Liver (tissue), 3 donors: ENCODE measurements around the gene CASTOR1.

ENCODE experiments used
- GABPA ChIP-seq, 2 donors: IDR thresholded peaks in 1 of 2; conservative IDR thresholded peaks in 1 of 2; 2 replicates each; pipeline ENCODE4 v1.6.1; 2016; ENCODE audit warnings: antibody characterized with exemption in 2 of 2, mild to moderate bottlenecking in 1 of 2, moderate library complexity in 1 of 2
- JUND ChIP-seq, 2 donors: IDR thresholded peaks; 2 replicates each; pipeline ENCODE4 v1.6.1; 2016; ENCODE audit warnings: antibody characterized with exemption in 2 of 2
- RAD21 ChIP-seq, 2 donors: IDR thresholded peaks; 2 replicates each; pipeline ENCODE4 v1.6.1; 2016; ENCODE audit warnings: antibody characterized with exemption in 2 of 2, mild to moderate bottlenecking in 2 of 2
- YY1 ChIP-seq: IDR thresholded peaks from 2 replicates; pipeline ENCODE4 v1.6.1; 2016; ENCODE audit warnings: antibody characterized with exemption, mild to moderate bottlenecking
- TF ChIP-seq, protein P1 (sequence below): fragments of 150-350 bp; IDR thresholded peaks from 2 replicates; pipeline ENCODE4 v1.5.1; 2017; ENCODE audit warnings: improper control_type of control experiment, low read depth, low read length; ENCODE audit not compliant: missing input control
- donor health status: healthy.
- donor health status: healthy.

DNA sequence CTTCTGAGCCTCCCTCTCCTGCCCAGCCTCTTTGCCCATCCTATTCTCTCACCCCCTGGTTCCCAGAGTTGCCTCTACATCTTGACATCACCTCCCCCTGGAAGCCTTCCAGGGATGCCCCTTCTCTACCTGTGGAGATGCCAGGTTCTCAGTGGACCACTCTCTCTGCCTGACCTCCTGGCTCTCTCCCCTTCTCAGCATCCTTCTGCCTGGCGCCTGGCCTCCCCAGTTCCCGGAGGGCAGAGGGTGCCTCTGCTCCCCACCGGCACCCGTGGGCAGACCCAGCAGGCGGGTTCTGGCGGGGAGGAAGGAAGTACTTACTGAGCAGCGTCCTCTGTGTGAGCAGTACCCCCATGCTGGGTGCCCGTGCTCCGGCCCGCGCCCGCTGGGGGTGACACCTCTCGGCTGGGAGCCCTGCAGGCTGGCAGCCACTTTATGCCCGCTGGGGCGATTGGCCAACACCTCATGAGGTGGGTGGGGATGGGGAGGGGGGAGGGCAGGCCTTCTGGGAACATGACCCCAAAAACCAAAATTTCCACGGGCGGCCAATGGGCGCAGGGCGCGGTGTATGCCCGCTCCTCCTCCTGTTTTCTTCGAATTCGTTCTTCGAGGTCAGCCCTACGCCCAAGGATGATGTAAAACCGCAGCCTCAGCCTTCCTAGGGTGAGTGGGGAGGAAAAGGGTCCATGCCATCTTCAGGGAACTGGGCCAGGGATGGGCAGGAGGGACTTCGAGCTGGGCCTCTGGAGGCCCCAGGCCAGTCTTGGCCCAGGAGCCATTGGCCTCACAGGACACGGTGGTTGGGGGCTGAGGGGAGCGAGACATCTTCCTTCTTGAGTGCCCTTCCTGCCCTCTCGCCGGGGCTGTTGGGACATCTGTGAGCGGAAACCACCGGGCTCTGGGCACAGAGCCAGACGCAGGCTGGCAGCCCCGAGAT, 22.6 kb downstream of the CASTOR1 start, which contains the start of gene OSM:
- TF ChIP-seq, protein P1, sequence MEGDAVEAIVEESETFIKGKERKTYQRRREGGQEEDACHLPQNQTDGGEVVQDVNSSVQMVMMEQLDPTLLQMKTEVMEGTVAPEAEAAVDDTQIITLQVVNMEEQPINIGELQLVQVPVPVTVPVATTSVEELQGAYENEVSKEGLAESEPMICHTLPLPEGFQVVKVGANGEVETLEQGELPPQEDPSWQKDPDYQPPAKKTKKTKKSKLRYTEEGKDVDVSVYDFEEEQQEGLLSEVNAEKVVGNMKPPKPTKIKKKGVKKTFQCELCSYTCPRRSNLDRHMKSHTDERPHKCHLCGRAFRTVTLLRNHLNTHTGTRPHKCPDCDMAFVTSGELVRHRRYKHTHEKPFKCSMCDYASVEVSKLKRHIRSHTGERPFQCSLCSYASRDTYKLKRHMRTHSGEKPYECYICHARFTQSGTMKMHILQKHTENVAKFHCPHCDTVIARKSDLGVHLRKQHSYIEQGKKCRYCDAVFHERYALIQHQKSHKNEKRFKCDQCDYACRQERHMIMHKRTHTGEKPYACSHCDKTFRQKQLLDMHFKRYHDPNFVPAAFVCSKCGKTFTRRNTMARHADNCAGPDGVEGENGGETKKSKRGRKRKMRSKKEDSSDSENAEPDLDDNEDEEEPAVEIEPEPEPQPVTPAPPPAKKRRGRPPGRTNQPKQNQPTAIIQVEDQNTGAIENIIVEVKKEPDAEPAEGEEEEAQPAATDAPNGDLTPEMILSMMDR: no peak
- TF ChIP-seq GABPA (IDR thresholded peaks at IDR 0.05 in 1 of 2, conservative IDR thresholded peaks at IDR 0.05 in 1 of 2) (no peak), RAD21 (IDR thresholded peaks at IDR 0.05) (no peak), YY1 (no peak), JUND (IDR thresholded peaks at IDR 0.05) (no peak)
